Nephron (organoid): ENCODE data around the gene EVC.

Source experiments
- H3K27ac Mint-ChIP-seq, 3 experiments: 2 replicates each; pipeline ENCODE4 v1.8.0; 2020; ENCODE audit warnings: mixed read lengths in 3 of 3, mild to moderate bottlenecking in 2 of 3, moderate library complexity in 1 of 3
- H3K27me3 Mint-ChIP-seq: 2 replicates; pipeline ENCODE4 v1.8.0; 2021; ENCODE audit warnings: low read depth, mild to moderate bottlenecking, moderate library complexity, mixed read lengths
- H3K36me3 Mint-ChIP-seq: 2 replicates; pipeline ENCODE4 v1.8.0; 2020; ENCODE audit warnings: low read depth, mixed read lengths
- H3K4me1 Mint-ChIP-seq: 2 replicates; pipeline ENCODE4 v1.8.0; 2020; ENCODE audit warnings: mixed read lengths
- H3K4me3 Mint-ChIP-seq, 3 experiments: 2 replicates each; pipeline ENCODE4 v1.8.0; 2020; ENCODE audit warnings: mild to moderate bottlenecking in 3 of 3, mixed read lengths in 3 of 3, moderate library complexity in 2 of 3
- H3K9me3 Mint-ChIP-seq: 2 replicates; pipeline ENCODE4 v1.8.0; 2020; ENCODE audit warnings: mixed read lengths
- CTCF ChIP-seq, 3 experiments: fragments of 200-600 bp; sonication (generic); IDR thresholded peaks; one replicate each; pipeline ENCODE4 v1.5.0; 2021; ENCODE audit warnings: antibody characterized with exemption in 3 of 3; ENCODE audit not compliant: unreplicated experiment in 3 of 3

Gene EVC

DNA sequence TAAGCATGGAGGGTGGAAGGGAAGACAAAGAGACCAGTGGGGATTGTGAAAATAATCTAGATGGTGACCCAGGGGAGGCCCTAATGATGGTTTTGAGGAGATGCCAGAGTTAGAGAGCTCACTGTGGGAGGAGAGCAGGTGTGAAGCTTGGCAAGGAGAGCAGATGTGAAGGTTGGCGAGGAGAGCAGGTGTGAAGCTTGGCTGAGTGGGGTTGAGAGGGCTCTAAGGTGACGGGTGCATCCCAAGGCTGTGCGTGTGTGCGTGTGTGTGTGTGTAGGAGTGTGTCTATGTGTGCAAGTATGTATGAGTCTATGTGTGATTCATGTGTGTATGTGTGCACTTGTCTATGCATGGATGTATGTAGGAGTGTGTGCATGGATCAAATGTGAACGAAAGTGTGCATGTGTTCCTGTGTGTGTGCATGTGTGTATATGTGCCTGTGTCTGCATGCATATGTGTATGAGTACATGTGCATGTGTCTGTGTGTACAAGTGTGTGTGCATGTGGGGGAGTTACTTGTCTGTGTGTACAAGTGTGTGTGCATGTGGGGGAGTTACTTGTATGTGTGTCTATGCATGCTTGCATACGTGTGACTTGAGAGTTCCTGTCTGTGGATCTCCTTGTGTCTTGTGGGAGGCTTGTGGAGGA, 72.0 kb downstream of the EVC start:
- no peak overlapping the region for H3K27ac Mint-ChIP-seq
- H3K9me3 Mint-ChIP-seq: no peaks in the 10 kb centered on the region
- H3K4me1 Mint-ChIP-seq: no peaks in the 10 kb centered on the region
- peaks cover 60% of the 10 kb centered on the region for H3K36me3 Mint-ChIP-seq
- TF ChIP-seq CTCF (IDR thresholded peaks at IDR 0.05; ENCODE audit: unreplicated experiment in 3 of 3): no peak
- H3K27me3 Mint-ChIP-seq: no peaks in the 10 kb centered on the region
- H3K4me3 Mint-ChIP-seq: no peak overlapping the region

GRCh38 chr4:5783486-5783885, 72.5 kb downstream of the EVC start:
- Mint-ChIP-seq H3K27ac (no peak overlapping the region), H3K4me1 (no peaks in the 10 kb centered on the region), H3K36me3 (peaks cover 65% of the 10 kb centered on the region), H3K4me3 (no peak overlapping the region), H3K9me3 (no peaks in the 10 kb centered on the region), H3K27me3 (no peaks in the 10 kb centered on the region)
- TF ChIP-seq CTCF (IDR thresholded peaks at IDR 0.05; ENCODE audit: unreplicated experiment in 3 of 3): no peak

DNA sequence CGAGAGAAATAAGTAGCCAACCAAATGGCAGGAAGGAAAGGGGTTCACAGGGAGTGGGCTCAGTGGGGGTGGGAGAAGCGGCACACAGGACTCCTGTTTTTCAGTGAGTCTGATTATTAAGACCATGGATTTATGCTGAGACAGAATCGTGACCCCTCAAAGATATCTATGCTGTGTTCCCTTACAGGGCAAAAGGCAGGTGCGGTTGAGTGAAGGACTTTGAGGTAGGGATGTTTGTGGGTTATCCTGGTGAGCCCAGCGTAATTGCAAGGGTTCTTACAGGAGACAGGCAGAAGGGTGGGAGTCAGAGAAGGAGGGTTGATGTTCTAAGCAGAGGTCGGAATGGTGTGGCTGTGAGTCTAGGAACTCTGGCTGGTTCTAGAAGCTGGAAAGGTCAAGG, 73.0 kb downstream of the EVC start:
- Mint-ChIP-seq H3K4me1 (no peaks in the 10 kb centered on the region), H3K27me3 (no peaks in the 10 kb centered on the region), H3K9me3 (no peaks in the 10 kb centered on the region), H3K27ac (no peak overlapping the region), H3K36me3 (peaks cover 69% of the 10 kb centered on the region), H3K4me3 (no peak overlapping the region)
- TF ChIP-seq CTCF (IDR thresholded peaks at IDR 0.05; ENCODE audit: unreplicated experiment in 3 of 3): no peak

DNA sequence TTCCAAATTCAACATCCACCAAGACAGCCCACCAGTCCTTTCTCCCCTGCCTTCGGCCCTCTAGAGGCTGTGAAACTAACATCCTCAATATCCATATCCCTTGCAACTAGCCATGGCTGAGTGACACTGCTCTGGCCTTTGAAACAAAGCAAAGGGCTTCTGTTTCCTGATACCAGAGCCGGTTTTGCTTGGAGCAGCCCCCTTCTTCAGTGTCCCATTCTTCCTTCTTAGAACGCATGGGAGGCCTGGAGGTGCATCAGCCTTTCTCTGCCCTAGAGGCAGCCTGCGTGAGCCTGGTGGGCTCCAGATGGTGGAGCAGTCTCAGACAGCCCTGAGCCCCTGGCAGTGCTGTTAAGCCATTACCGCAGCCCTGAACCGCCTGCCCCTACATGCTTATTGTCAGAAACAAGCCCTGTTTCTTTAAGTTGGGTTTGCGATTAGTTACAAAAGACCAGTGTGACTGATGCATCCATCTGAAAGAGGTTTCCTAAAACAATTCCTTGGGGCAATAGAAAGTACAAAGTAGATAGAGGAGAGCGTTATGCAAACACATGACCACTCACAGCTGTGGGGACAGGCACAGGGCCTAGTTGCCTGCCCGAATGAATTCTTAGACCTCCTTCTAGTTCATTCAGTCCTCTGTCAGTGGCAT, 74.1 kb downstream of the EVC start:
- H3K27ac Mint-ChIP-seq: no peak overlapping the region
- no peak for TF ChIP-seq CTCF (IDR thresholded peaks at IDR 0.05; ENCODE audit: unreplicated experiment in 3 of 3)
- H3K36me3 Mint-ChIP-seq: peaks cover 74% of the 10 kb centered on the region
- H3K4me1 Mint-ChIP-seq: no peaks in the 10 kb centered on the region
- no peaks in the 10 kb centered on the region for H3K9me3 Mint-ChIP-seq
- H3K4me3 Mint-ChIP-seq: no peak overlapping the region
- H3K27me3 Mint-ChIP-seq: no peaks in the 10 kb centered on the region

DNA sequence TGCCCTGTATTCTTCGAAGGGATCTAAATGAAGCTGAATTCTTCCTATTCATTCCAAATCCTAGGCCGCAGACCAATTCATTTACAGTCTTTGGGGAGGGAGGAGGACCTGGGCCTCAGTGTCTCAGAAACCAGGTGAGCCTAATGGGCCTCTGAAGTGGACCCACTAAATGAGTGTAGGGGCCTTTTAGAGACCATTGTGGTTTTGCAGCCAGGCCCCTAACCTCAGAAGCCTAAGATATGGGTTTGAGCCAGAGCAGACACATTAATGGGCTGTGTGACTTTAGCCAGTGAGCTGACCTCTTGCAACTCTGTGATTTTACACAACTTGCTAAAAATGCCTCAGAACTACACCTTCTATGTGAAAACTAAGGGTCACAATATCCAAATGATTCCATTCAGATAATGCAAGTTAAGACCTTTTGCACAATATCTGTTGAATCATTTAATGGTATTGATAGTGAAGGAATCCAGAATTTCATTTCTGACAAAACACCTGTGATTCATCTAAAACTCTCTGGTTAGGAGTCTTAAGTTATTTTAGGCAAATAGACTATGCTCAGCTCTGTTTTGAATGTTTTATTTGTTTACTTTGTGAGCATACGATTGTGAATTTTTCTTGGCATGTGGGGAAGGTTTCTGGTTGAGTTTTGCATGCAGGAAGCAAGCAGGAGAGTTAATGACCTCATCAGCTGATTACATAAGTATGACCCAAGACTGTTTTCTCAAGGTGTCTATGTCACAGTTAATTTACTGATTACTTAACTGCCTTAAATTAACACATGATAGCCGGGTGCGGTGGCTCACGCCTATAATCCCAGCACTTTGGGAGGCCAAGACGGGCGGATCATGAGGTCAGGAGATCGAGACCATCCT, 75.0 kb downstream of the EVC start:
- H3K27me3 Mint-ChIP-seq: no peaks in the 10 kb centered on the region
- H3K27ac Mint-ChIP-seq: no peak overlapping the region
- H3K36me3 Mint-ChIP-seq: peaks cover 75% of the 10 kb centered on the region
- H3K4me3 Mint-ChIP-seq: no peak overlapping the region
- no peak for TF ChIP-seq CTCF (IDR thresholded peaks at IDR 0.05; ENCODE audit: unreplicated experiment in 3 of 3)
- H3K4me1 Mint-ChIP-seq: no peaks in the 10 kb centered on the region
- H3K9me3 Mint-ChIP-seq: no peaks in the 10 kb centered on the region
